ENCODE measurements around the gene BORCS5.
"Not testable (repeated sequence)": the region's sequence is repeated elsewhere in the genome, so short reads cannot be mapped to it uniquely, and the experiment has no call there.

The BORCS5 gene

GRCh38 chr12:12384571-12385340 lies 27.9 kb downstream of the BORCS5 start:
- FAIRE-seq (peak; percentile 52), DNase-seq (ENCODE audit: extremely low spot score, insufficient read length, low read depth) (no peak)

- no peak for FAIRE-seq
- DNase-seq (ENCODE audit: extremely low spot score, insufficient read length, low read depth): no peak
These were observed 30.6 kb downstream of the BORCS5 start for GRCh38 chr12:12387501-12387900.

GRCh38 chr12:12392413-12392812 lies 35.5 kb downstream of the BORCS5 start:
- FAIRE-seq (no peak), DNase-seq (ENCODE audit: extremely low spot score, insufficient read length, low read depth) (no peak)

- FAIRE-seq (no peak), DNase-seq (ENCODE audit: extremely low spot score, insufficient read length, low read depth) (no peak)
These were observed 36.3 kb downstream of the BORCS5 start for GRCh38 chr12:12393171-12393570.

- no peak for DNase-seq (ENCODE audit: extremely low spot score, insufficient read length, low read depth)
- no peak for FAIRE-seq
These were observed 39.8 kb downstream of the BORCS5 start for GRCh38 chr12:12396694-12397093.

GRCh38 chr12:12397184-12397583 lies 40.3 kb downstream of the BORCS5 start:
- FAIRE-seq (no peak), DNase-seq (ENCODE audit: extremely low spot score, insufficient read length, low read depth) (no peak)

GRCh38 chr12:12398026-12398859 lies 41.4 kb downstream of the BORCS5 start:
- no peak for DNase-seq (ENCODE audit: extremely low spot score, insufficient read length, low read depth)
- no peak for FAIRE-seq

- DNase-seq (ENCODE audit: extremely low spot score, insufficient read length, low read depth) (no peak), FAIRE-seq (no peak)
These were observed 42.3 kb downstream of the BORCS5 start for GRCh38 chr12:12399161-12399560.

GRCh38 chr12:12399776-12400305 lies 43.0 kb downstream of the BORCS5 start:
- DNase-seq (ENCODE audit: extremely low spot score, insufficient read length, low read depth) (no peak), FAIRE-seq (peak; percentile 33)

GRCh38 chr12:12400793-12401192 lies 43.9 kb downstream of the BORCS5 start:
- DNase-seq (ENCODE audit: extremely low spot score, insufficient read length, low read depth) (no peak), FAIRE-seq (no peak)

- FAIRE-seq (no peak), DNase-seq (ENCODE audit: extremely low spot score, insufficient read length, low read depth) (no peak)
These were observed 46.7 kb downstream of the BORCS5 start for GRCh38 chr12:12403264-12404248.

GRCh38 chr12:12404297-12404696 lies 47.4 kb downstream of the BORCS5 start:
- no peak for FAIRE-seq
- no peak for DNase-seq (ENCODE audit: extremely low spot score, insufficient read length, low read depth)

GRCh38 chr12:12405882-12406281 lies 49.0 kb downstream of the BORCS5 start:
- FAIRE-seq: no peak

GRCh38 chr12:12406762-12407161 lies 49.9 kb downstream of the BORCS5 start:
- DNase-seq (ENCODE audit: extremely low spot score, insufficient read length, low read depth) (no peak), FAIRE-seq (no peak)

More at GRCh38 chr12:12405882-12406281, 49.0 kb downstream of the BORCS5 start:
- no peak for DNase-seq (ENCODE audit: extremely low spot score, insufficient read length, low read depth)

GRCh38 chr12:12408265-12408690 lies 51.4 kb downstream of the BORCS5 start:
- FAIRE-seq: peak; percentile 81

GRCh38 chr12:12409337-12409736 lies 52.5 kb downstream of the BORCS5 start:
- not testable (repeated sequence) for DNase-seq (ENCODE audit: extremely low spot score, insufficient read length, low read depth); FAIRE-seq

More at GRCh38 chr12:12408265-12408690, 51.4 kb downstream of the BORCS5 start:
- DNase-seq (ENCODE audit: extremely low spot score, insufficient read length, low read depth): no peak

- FAIRE-seq: no peak
- DNase-seq (ENCODE audit: extremely low spot score, insufficient read length, low read depth): no peak
These were observed 59.0 kb downstream of the BORCS5 start for GRCh38 chr12:12415886-12416285.

- DNase-seq (ENCODE audit: extremely low spot score, insufficient read length, low read depth); FAIRE-seq: not testable (repeated sequence)
These were observed 62.3 kb downstream of the BORCS5 start for GRCh38 chr12:12419165-12419564.

GRCh38 chr12:12423367-12423766 lies 66.5 kb downstream of the BORCS5 start:
- FAIRE-seq: no peak
- no peak for DNase-seq (ENCODE audit: extremely low spot score, insufficient read length, low read depth)

- FAIRE-seq: no peak
These were observed 68.1 kb downstream of the BORCS5 start for GRCh38 chr12:12425001-12425400.

More at GRCh38 chr12:12425001-12425400, 68.1 kb downstream of the BORCS5 start:
- DNase-seq (ENCODE audit: extremely low spot score, insufficient read length, low read depth): no peak
